IPS DF 19.7 (cell line): ENCODE measurements around the gene C10orf71.

Experiments used
- DNase-seq: peaks from one replicate; pipeline ENCODE4 v3.0.0-alpha.2; 2013; ENCODE audit warnings: low read depth, low spot score

Gene C10orf71

DNA sequence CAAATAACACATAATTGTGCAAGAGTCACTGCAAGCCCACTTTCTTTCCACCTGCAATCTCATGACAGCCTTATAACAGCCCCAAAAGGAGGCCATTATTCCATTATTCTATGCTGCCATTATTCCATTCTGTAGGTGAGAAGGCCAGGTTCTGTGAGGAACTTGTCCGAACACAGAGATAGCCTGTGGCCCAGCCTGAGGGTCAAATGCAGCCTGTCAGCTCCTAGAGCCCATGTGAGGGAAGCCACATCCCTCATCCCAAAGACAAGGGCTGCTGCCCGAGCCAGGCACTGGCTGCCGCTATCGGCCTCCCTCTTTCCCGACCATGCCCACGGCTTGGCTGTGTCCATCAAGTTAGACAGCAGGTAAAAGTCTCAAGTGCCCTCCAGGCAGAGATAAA is 24.1 kb upstream of the C10orf71 start:
- DNase-seq, result no peak

DNA sequence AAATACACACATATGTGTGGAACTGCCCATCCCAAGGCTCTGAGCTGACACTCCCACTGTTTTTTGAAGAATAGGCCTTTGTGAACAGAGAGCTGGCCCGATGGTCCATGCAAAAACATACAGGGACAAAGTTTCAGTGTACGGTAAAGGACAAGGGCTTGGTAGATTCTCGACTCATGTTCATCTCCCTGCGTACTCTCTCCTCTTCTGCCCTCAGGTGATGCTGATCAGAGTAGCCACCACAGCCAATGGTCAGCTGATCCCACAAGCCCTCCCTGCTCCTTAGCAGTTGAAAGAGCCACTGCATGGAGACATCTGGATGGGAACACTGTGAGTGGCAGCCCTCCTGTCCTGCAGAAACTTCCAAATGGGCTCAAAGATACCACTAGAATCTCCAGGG is 23.1 kb upstream of the C10orf71 start:
- no peak for DNase-seq

DNA sequence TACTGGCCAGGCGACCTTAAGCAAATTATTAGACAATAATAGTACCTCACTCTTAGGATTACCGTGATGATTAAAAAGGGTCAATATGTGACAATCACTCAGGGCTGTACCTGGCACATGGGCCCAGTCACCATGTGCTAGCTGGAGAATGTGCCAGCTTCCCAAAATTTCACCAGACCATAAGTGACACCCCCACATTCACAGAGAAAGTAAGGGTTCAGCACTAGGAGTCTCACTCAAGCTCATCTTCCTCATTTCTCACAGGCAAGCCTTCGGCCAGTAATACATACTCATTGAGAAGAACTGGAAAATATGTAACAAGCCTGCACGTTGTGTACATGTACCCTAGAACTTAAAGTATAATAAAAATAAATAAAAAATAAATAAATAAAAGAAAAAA is 22.4 kb upstream of the C10orf71 start:
- DNase-seq, result no peak

DNA sequence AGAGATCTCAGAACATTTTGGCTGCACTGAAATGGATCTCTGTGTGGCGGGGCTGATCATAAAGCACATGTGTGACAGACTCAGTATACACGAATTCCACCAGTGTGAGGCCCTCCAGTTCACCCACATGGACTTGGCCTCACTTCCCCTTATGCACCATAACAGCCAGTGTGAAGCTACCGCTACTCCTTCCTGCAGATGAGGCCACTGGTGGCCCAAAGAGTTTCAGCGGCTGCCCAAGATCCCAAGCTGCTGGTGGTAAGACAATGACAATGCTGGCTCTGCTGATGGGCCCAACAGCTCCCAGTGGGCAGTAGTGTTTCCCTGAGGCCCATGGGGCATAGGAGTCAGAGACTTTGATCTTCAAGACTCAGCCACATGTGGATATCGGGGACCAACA is 21.0 kb upstream of the C10orf71 start:
- DNase-seq, result no peak

DNA sequence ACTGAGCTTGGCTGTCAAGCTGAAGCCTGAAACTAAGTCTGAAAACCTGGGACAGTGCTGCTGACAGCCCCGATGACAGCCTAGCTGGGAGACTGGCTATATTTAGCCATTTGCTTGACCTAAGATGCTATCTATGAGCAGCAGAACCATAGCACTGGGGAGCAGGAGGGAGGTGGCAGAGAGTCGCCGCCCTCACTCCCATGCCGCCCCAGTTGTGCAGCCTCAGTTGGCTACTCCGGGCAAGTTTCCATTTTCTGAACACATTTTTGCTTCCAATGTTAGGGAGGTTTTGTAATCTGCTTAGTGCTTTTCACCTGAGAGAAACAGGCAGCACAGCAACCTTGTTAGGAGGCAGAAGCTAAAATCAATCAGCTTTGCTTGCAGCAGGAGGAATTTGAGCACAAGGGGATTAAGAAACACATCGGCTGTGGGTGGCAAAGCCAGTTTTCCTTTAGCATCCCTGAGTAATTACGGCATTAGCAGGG is 20.4 kb upstream of the C10orf71 start:
- no peak for DNase-seq

DNA sequence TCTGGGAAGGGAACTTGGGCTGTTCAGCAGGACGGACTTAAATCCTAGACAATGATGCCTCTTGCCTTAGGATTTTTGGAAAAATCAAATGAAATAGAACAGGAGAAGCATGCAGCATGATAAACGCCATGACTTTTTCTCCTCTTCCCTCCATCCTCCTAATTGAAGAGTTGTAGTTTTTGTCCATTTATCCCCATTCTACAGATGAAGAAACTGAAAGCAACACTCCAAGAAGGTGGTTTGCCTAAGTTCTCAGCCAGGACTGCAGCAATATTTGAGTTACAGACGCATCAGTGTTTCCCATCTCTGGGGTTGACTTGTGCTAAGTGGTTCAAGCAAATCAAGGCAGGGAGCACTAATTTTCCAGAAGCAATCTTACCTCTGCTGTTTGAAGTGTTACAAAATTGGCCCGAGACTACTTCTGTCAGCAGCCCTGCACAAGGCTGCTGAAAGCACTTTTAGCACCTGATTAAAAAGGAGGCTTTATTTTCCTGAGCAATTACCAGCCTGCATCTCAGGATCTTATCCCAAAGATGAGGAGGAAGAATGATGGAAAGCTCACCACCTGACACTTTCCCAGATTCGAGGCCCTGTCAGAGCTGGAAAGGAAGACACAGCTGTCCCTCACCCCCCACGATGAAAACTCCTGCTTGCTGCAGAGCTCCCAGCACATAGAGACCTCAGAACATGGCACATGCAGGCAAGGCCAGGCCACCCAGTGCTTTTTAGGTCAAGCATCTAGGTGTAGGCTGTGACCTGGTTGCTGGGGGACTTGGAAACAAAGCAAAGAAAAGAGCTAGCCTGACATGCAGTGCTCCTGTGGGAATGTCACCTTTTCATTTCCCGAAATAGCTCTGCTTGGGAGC is 19.7 kb upstream of the C10orf71 start:
- no peak for DNase-seq

DNA sequence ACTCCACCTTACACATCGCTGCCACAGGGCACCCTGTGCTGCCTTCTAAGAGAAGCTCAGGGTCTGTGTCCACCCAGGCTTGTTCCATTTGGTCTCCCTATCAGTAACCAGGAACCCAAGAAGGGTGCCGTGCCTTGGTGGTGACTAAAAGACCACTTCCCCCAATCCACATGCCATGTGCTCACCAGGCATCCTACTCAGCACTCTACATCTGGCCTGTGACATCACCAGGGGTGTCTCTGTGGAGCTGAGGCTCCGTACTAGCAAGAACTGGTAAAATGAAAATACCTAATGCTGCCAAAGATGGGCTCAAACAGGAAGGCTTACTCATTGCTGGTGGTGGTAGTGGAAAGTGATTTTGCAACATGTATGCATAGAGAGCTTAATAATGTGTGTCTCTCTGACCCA is 19.0 kb upstream of the C10orf71 start:
- DNase-seq, result no peak

DNA sequence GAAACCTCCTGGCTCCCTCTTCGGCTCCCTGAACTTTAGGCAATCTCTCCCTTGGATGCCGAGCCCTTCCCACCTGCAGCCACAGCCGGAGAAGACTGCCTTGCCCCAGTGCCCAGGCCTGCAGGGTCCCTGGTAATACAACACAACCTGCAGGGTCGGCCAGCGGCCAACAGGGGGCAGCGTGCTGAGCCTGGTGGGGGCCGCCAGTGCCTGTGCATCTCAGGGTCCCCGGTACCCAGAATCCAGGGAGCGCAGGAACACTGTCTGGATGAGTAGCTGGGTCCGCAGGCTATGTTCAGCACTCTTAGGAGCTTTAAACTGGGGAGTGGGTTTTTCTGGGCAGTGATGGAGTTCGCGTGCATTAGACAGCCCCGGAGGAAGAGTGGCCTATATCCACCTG is 17.5 kb upstream of the C10orf71 start:
- no peak for DNase-seq

DNA sequence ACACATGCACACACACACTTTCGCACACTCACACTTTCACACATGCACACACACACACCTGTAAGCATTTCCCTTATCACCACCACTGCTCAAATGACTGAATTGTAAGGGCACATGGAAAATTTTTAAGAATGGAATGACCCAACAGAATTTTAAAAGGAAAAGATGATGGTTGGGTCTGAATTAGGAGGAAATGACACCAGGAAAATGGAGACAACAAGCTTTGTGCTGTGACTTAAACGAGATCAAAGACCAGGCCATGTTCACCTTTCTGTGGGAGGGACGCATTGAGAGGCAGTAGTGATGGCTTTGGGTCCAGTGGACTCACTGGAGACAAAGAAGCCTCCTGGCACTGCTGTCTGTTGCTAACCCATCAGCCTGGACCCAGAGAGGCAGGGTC is 16.7 kb upstream of the C10orf71 start:
- DNase-seq, result no peak

DNA sequence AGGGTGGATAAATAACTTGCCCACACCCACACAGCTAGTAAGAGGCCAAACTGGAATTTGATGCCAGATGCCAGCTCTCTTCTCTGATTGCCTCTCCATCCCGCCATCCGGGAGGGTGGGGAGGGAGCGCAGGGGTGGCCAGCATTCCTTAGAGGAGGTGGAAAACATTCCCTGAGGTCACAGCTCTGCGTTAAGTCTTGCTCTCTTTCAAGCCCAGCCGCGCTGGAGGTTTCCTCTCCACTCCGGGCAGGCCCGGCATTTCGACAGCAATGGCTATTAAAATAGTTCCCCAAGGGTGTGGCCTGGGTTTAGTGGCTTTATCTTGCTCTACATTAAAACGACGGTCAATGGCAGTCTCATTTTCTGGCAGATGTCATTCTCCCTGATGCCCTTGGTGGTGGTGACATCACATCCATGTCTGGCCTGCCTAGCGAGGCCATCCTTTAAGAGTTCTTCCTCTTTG is 16.1 kb upstream of the C10orf71 start:
- no peak for DNase-seq

DNA sequence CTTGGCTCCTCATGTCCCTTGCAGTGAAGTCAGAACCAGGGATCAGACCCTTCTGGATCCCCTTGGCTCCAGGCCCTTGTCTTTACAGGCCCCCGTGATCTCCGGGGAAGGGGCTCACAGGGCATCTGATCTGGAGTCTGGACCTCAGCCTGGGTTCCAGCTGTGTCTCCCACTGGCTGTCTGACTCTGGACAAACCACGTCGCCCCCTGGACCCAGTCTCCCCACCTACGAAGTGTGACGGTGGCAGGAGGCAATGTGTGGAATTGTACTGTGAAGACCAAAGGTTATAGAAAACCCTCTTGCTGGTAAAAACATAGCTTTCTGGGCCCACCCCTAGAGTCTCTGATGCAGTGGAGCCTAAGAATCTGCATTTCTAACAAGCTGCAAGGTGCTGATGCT is 15.5 kb upstream of the C10orf71 start:
- no peak for DNase-seq

DNA sequence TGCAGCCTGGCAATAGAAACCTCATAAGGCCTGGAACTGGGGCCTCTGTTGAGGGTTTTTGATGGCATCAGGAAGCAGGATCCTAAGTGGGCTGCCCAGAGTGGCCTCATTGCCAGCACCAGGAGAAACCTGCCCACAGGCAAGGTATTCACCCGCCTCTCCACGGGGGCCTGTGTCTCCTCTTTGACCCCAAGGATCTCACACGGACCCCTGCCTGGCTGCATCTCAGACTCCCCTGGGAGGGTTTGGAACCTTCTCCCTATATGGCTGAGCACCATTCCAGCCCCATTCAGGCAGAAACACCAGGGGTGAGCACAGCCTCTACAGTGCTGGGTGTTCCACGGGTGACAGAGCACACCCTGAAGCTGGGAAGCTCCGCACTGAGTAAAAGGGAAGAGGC is 14.6 kb upstream of the C10orf71 start:
- DNase-seq, result no peak

DNA sequence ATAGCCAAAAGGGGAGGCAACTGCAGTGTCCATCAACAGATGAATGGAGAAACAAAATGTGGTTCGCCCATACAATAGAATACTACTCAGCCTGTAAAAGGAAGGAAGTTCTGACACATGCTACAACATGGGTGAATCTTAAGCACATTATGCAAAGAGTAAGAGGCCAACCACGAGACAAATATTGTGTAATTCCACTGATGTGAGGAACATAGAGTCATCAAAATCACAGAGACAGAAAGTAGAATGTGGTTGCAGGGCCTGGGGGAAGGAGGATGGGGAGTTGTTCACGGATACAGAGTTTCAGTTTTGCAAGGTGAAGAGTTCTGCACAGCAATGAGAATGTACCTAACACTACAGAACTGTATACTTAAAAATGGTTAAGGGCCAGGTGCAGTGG is 13.7 kb upstream of the C10orf71 start:
- no peak for DNase-seq

DNA sequence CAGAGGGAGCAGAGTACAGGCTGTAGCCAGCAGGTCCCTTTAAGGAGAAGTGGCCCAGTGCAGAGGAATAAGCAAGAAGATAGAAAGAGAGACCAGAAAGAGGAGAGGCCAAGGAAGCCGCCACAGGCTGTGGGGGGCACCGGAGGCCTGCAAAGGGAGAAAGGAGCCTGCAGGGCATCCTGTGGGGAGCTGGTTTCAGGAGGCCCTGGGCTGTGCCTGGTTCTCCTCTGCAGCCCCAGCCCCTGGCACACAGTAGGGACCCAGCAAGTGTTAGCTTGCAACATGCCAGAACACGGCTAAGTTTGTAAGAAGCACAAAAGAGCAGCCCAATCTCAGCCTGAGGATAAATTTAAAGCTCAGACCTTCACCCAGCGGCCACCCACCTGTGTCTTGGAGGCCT is 12.3 kb upstream of the C10orf71 start:
- DNase-seq, result no peak

DNA sequence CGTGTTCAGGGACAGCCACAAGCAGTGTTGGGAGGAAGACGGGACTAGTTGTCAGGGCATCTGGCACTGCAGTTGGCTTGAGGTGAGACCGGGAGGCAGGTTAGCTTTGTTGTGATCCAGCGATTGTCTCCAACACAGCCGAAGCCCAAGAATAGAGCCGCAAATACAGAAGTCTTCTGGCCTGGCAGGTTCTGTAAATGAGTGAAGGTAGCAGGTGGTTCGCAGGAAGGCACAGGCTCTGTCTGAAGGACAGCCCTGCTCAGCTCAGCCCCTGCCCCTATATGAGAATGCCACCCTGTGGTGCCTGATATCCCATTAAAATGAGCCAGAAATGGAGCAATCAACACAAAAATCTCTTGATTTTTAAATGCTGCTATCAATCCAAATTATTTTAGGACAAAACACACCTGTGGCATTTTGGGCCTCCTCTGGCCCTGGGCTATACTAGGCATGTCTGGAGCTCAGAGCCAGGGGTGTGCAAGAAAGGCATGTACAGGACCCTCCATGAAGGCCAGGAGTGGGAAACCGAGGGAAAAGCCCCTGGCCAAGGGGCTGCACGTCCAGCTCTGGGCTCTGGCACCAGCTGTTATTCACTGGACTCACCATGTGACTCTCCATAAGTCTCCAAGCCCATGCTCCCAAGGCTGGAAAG is 11.2 kb upstream of the C10orf71 start:
- DNase-seq, result no peak

DNA sequence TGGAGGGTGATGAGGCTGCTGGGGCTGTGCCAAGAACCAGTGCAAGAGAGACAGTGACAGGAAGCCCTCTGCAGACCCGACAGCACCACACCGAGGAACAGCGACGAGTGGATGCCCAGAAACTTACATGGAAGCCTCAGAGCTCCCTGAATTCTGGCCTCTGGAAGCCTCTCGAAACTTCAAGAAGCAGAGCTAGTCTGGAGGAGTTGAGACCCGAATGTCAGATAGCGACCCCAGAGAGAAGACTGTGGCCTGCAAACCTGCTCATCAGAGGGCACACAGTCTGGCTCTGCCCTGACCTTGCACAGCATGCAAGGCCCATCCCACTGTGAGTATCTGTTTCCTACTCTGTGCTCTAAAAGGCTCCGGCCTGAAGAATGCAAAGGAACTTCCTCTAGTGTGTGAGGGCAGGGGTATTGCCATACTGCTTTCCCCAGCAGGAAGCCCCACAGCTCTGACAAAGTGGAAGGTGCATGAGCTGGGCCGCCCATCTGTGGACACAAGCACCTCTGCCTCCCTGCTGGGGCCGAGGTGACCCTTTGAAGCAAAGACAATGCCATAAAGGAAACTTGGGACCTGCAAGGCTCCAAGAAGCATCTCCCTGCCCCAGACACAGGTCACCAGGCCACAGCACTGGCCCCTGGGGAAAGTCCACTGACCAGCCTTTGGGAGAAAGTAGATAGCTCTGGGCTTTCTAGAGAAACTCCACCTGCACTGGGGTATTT is 10.5 kb upstream of the C10orf71 start:
- no peak for DNase-seq

DNA sequence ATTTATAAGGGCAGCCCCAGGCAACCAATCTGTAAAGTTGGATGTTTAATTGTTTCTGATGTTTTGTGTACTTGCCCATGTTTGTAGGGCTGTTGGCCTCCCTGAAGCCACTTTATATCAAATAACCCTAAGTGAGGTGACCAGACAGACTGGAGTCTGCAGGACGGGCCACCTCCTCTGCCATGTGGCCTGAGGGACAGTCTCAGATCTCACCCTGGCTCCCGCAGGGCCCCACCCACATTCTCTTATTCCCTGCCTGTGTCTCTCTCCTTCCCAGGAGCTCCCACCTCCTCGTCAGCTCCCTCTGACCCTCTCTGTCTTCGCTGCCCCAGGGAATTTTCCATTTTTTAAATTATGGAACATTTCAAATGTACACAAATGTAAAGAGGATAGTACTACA is 9.5 kb upstream of the C10orf71 start:
- no peak for DNase-seq

DNA sequence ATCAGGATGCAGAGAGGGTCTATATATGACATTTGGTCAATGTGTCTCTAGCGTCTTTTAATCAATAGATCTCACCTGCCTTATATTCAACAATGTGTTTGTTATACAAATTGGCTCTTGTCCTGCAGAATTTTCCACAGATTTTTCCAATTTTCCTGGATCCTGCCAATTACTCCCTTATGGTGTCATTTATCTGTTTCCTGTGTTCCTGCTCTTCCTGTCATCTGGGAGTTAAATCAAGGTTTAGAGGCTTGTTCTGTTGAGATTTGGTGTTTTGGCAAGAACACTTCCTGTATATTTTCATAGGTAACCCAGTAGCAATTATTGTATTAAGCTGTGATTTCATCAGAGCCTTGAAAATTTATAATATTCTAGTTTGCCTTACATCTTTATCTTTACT is 8.8 kb upstream of the C10orf71 start:
- no peak for DNase-seq

DNA sequence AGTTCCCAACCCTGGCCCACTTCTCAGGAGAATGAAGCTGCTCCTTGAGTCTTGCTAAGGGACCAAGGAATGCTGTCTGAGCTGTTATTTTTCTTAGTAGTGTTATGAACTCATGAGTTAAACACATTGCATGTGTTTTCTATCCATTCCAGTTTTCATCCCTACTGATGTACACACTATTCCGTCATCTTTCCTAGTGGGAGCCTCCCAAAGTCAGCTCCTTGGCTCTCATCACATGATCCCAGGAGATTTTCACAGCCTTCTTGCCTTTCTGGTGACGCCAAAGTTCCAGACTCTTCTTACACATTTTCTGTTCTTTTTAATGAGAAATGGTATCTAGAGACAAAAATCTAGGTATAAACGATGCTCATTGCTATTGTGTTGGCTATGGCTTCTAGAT is 8.4 kb upstream of the C10orf71 start:
- no peak for DNase-seq

DNA sequence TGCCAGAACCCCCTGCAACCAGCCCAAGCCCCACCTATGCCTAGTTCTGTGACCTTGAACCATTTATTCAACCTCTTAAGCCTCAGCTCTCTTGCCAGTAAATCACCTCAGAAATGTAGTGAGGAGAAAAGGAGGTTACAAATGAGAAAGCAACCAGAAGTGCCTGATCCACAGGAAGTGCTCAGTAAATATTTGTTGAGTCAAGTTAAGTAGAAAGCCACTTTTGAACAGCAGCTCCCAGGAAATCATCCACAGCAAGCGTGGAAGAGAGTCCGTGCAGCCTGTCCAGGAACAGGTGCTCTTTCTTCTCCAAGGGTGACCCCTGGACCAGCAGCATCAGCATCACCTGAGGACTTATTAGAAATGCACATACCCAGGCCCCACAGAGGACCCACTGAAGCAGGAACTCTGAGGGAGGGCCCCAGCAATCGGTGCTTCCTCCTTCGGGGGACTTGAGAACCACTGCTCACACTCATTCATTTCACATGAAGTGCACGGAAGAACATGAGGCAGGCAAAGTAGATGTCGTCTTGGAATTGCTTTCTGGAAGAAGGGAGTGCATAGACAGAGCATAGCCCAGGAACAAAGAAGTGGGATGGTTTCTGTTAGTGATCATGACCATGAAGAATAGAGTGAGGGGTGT is 6.3 kb upstream of the C10orf71 start:
- DNase-seq, result no peak

DNA sequence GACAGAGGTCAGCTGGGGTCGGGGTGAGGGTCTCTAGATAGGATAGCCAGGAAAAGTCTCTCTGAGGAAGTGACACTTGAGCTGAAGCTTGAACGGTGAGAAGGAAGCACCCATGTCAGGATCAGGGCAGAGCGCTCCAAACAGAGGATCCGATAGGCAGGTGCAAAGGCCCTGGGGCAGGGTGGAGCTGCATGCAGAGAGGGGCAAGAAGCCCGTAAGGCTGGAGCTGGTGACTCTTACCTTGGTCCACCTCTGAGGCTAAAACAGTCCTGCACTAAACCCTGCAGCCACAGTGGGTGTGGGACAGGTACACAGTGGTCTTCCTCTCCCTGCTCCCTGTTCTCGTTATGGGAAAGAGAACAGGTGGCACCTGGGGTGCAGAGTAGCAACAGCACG is 5.8 kb upstream of the C10orf71 start:
- no peak for DNase-seq

DNA sequence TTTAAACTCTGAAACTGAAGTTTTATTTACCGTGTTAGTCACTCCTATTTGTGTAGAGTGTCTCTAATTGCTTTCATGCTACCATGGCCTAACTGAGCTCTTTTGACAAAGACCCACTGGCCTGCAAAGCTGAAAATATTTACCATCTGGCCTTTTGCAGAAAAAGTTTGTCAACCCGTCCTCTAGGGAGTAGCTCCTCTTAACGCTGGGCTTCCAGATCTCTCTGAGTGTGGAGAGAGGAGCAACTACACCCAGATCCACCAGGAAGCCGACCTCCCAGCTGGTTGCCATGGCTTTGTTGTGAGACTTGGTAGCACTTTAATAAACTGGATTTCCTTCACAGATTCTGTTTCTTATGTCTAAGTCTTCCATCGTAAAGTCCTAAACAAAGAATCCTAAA is 4.2 kb upstream of the C10orf71 start:
- no peak for DNase-seq
